ENCODE data around the gene TAF6.

DNA sequence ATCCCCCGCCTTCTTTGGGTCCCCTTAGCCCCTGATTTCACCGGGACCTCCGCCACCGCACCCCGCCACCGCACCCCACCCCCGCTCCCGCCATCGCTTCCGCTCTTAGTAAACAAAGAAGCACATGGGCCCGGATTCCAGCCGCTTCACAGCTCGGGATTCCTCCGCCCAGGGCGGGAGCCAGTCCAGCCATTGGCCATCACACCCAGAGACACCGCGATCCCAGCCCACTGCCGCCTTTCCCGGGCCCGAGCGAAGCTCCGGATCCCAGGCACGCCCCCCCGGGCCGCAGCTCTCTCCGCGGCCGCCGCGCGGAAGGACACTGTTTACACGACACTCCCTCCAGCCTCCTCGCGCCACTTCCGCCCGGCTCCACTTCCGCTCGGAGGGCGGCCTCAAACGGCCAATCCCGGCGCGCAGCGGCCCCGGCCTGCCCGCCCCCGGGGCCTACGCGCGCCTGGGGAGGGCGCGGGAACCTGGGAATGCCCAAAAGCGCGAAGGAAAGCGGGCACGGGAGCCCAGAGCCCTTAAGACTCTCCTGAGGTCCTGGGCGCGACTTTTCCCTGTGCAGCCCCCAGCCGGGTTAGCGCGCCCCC lies 18.6 kb downstream of the TAF6 start:
- TF ChIP-seq, protein P1, sequence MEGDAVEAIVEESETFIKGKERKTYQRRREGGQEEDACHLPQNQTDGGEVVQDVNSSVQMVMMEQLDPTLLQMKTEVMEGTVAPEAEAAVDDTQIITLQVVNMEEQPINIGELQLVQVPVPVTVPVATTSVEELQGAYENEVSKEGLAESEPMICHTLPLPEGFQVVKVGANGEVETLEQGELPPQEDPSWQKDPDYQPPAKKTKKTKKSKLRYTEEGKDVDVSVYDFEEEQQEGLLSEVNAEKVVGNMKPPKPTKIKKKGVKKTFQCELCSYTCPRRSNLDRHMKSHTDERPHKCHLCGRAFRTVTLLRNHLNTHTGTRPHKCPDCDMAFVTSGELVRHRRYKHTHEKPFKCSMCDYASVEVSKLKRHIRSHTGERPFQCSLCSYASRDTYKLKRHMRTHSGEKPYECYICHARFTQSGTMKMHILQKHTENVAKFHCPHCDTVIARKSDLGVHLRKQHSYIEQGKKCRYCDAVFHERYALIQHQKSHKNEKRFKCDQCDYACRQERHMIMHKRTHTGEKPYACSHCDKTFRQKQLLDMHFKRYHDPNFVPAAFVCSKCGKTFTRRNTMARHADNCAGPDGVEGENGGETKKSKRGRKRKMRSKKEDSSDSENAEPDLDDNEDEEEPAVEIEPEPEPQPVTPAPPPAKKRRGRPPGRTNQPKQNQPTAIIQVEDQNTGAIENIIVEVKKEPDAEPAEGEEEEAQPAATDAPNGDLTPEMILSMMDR (IDR thresholded peaks at IDR 0.05; ENCODE audit: low read depth, low read length), result no peak
- TF ChIP-seq EZH2phosphoT487 (IDR thresholded peaks at IDR 0.05; ENCODE audit: low read depth), result no peak

Data from OCI-LY3 (cell line).